Measurements from ENCODE around the gene VAV2. TPM values are rescaled to one million over a fixed set of nuclear protein-coding genes. Genes with fewer than 3 reads are reported as not detected.

Gene VAV2
- polyA plus RNA-seq, 2 of the 4 experiments (the other 2 are of a cell fraction), result 9.8 to 21.4 TPM

DNA sequence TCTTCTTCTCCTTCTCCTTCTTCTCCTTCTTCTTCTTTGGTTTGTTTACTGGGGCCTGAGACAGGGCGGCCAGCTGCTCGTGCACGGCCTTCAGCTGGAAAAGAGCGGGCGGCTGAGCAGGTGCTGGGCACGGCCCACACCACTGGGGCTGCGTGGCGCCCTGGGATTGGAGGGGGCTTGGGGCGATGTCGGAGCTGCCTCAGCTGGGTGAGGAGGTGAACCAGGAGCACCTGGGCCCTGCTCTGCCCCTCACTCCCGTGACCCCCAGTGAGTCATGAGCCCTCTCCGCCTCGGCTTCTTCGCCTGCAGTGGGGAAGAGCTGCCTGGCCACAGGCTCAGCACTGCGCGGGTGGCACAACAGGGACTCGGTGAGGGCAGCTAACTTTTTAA is 48.0 kb upstream of the VAV2 start:
- no peak overlapping the region for H3K27ac ChIP-seq
- H3K9me3 ChIP-seq, result no peaks in the 10 kb centered on the region
- H3K4me1 ChIP-seq, result no peaks in the 10 kb centered on the region
- ATAC-seq (no peak), FAIRE-seq (no peak), DNase-seq (ENCODE audit: low read depth in 1 of 2, low spot score in 1 of 2) (no peak)
- ChIA-PET CTCF (interaction anchor here (0.6 to 1.6 kb wide), 3 partner anchors 13 to 19 kb away, joined by 3 to 4 read pairs (median 4); no protein-coding TSS in a partner anchor), POLR2A (interaction anchor here (0.6 kb wide), 1 partner anchor 65 kb away, joined by 3 read pairs; no protein-coding TSS in a partner anchor)
- no peak overlapping the region for H3K4me3 ChIP-seq
- no peak overlapping the region for H3K4me2 ChIP-seq
- whole genome bisulfite sequencing (ENCODE audit: missing lambda C conversion rate), result 89% methylated on average over 16 of the region's 17 CpGs
- TF ChIP-seq ZFP36 (IDR thresholded peaks at IDR 0.05; ENCODE audit: borderline replicate concordance, partially characterized antibody), result no peak
- no peak for TF ChIP-seq EHF (CRISPR knock-in tag; IDR thresholded peaks at IDR 0.05)
- TF ChIP-seq PHF8 (IDR thresholded peaks at IDR 0.05; ENCODE audit: borderline replicate concordance, low read depth), result no peak
- no peak for TF ChIP-seq JUNB (IDR thresholded peaks at IDR 0.05)
- no peak for TF ChIP-seq TFCP2L1 (CRISPR knock-in tag; IDR thresholded peaks at IDR 0.05)
- no peak for TF ChIP-seq KDM5A (IDR thresholded peaks at IDR 0.05)
- no peak for TF ChIP-seq HEYL (CRISPR knock-in tag; IDR thresholded peaks at IDR 0.05)

DNA sequence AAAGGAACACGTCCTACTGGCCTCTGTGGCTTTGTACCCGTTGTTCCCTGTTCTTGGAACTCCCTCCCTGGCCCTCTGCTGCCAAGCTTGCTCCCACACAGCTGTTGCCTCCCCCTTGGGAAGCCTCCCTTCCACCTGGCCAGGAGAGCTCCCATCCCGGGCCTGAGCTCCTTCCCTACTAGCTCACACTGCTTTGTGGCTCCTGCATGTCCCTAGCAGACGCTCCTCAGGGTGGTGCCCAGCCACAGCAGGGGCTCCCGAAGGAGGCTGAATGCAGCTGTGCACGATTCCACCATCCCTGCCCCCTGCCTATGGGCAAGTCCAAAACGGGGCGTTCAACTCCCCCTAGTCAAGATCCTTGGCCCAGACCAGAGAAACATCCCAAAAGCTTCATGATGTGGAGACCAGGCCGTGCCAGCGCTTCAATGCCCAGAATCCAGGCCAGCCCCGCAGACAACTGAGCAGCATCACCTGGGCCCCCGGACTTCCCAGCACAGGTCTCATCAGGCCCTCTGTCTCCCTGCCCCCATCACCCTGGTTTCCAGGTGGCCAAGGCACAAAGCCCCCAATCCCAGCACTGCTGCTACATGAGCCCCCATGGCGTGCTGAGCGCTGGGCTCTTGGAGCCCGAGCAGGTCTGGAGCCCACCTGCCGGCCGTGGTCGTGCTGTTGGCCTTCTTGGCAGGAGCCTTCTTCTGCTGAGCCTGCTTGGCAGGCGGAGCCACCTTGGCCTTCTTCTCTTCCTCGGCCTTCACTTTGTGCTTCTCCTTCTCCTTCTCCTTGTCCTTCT is 47.5 kb upstream of the VAV2 start:
- ChIA-PET POLR2A (interaction anchor here (0.6 kb wide), 1 partner anchor 64 kb away, joined by 3 read pairs; no protein-coding TSS in a partner anchor), CTCF (interaction anchor here (1.4 kb wide), 1 partner anchor 19 kb away, joined by 4 read pairs; no protein-coding TSS in a partner anchor)
- H3K27ac ChIP-seq, result no peak overlapping the region
- FAIRE-seq, result no peak
- TF ChIP-seq BHLHE40 (IDR thresholded peaks at IDR 0.05; ENCODE audit: low read depth, low read length) (no peak), RNF2 (IDR thresholded peaks at IDR 0.05; ENCODE audit: borderline replicate concordance, low read depth) (no peak), CEBPB (IDR thresholded peaks at IDR 0.05) (no peak), JUNB (IDR thresholded peaks at IDR 0.05) (no peak), KDM1A (IDR thresholded peaks at IDR 0.05; ENCODE audit: low read depth) (no peak), RARB (CRISPR knock-in tag; IDR thresholded peaks at IDR 0.05) (no peak), SMC3 (IDR thresholded peaks at IDR 0.05) (no peak), ZFP36 (IDR thresholded peaks at IDR 0.05; ENCODE audit: borderline replicate concordance, partially characterized antibody) (no peak)
- TF ChIP-seq, protein P1, sequence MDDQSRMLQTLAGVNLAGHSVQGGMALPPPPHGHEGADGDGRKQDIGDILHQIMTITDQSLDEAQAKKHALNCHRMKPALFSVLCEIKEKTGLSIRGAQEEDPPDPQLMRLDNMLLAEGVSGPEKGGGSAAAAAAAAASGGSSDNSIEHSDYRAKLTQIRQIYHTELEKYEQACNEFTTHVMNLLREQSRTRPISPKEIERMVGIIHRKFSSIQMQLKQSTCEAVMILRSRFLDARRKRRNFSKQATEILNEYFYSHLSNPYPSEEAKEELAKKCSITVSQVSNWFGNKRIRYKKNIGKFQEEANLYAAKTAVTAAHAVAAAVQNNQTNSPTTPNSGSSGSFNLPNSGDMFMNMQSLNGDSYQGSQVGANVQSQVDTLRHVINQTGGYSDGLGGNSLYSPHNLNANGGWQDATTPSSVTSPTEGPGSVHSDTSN (IDR thresholded peaks at IDR 0.05), result no peak
- TF ChIP-seq, protein P2, sequence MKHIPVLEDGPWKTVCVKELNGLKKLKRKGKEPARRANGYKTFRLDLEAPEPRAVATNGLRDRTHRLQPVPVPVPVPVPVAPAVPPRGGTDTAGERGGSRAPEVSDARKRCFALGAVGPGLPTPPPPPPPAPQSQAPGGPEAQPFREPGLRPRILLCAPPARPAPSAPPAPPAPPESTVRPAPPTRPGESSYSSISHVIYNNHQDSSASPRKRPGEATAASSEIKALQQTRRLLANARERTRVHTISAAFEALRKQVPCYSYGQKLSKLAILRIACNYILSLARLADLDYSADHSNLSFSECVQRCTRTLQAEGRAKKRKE (CRISPR knock-in tag; IDR thresholded peaks at IDR 0.05; ENCODE audit: low read depth), result no peak
- ATAC-seq, result no peak
- no peak overlapping the region for H3K4me2 ChIP-seq
- DNase-seq (ENCODE audit: low read depth in 1 of 2, low spot score in 1 of 2), result no peak
- no peaks in the 10 kb centered on the region for H3K4me1 ChIP-seq
- H3K4me3 ChIP-seq, result no peak overlapping the region
- H3K9me3 ChIP-seq, result no peaks in the 10 kb centered on the region
- WGBS (ENCODE audit: missing lambda C conversion rate), result 91% methylated on average over 18 of the region's 20 CpGs

DNA sequence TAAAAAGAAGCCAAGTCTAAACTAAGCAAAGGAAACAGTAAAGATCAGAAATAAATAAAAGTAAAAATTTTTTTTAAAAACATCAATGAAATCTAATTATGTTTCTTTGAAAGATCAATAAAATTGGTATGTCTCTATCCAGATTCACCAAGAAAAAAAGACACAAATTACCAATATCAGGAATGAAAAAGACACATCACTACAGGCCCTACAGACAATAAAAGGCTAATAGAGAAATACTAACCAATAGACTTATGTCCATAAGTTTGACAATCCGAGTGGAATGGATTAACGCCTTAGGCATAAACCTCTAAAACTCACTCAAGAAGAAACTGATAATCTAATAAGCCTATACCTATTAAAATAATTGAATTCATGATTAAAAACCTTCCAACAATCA is 45.5 kb upstream of the VAV2 start:
- CTCF ChIA-PET, result interaction anchor here (0.6 to 1.0 kb wide), 2 partner anchors 38 to 68 kb away, joined by 3 read pairs; no protein-coding TSS in a partner anchor
- POLR2A ChIA-PET, result interaction anchor here (1.1 kb wide), 1 partner anchor 8 kb away, joined by 3 read pairs; no protein-coding TSS in a partner anchor
- no peak overlapping the region for H3K27ac ChIP-seq
- 93% methylated on average over 2 of the region's 2 CpGs for WGBS (ENCODE audit: missing lambda C conversion rate)
- ATAC-seq (no peak), FAIRE-seq (no peak), DNase-seq (ENCODE audit: low read depth in 1 of 2, low spot score in 1 of 2) (no peak)
- TF ChIP-seq RARB (CRISPR knock-in tag; IDR thresholded peaks at IDR 0.05) (no peak), HEYL (CRISPR knock-in tag; IDR thresholded peaks at IDR 0.05) (no peak), EHF (CRISPR knock-in tag; IDR thresholded peaks at IDR 0.05) (no peak), EP300 (IDR thresholded peaks at IDR 0.05) (no peak), CEBPB (IDR thresholded peaks at IDR 0.05) (no peak), HDAC2 (IDR thresholded peaks at IDR 0.05) (no peak)
- TF ChIP-seq, protein P2 (CRISPR knock-in tag; IDR thresholded peaks at IDR 0.05; ENCODE audit: low read depth), result no peak
- TF ChIP-seq, protein P3, sequence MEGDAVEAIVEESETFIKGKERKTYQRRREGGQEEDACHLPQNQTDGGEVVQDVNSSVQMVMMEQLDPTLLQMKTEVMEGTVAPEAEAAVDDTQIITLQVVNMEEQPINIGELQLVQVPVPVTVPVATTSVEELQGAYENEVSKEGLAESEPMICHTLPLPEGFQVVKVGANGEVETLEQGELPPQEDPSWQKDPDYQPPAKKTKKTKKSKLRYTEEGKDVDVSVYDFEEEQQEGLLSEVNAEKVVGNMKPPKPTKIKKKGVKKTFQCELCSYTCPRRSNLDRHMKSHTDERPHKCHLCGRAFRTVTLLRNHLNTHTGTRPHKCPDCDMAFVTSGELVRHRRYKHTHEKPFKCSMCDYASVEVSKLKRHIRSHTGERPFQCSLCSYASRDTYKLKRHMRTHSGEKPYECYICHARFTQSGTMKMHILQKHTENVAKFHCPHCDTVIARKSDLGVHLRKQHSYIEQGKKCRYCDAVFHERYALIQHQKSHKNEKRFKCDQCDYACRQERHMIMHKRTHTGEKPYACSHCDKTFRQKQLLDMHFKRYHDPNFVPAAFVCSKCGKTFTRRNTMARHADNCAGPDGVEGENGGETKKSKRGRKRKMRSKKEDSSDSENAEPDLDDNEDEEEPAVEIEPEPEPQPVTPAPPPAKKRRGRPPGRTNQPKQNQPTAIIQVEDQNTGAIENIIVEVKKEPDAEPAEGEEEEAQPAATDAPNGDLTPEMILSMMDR (IDR thresholded peaks at IDR 0.05), result no peak
- TF ChIP-seq, protein P4, sequence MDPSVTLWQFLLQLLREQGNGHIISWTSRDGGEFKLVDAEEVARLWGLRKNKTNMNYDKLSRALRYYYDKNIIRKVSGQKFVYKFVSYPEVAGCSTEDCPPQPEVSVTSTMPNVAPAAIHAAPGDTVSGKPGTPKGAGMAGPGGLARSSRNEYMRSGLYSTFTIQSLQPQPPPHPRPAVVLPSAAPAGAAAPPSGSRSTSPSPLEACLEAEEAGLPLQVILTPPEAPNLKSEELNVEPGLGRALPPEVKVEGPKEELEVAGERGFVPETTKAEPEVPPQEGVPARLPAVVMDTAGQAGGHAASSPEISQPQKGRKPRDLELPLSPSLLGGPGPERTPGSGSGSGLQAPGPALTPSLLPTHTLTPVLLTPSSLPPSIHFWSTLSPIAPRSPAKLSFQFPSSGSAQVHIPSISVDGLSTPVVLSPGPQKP (IDR thresholded peaks at IDR 0.05; ENCODE audit: low read depth, low read length), result no peak
- TF ChIP-seq, protein P5, sequence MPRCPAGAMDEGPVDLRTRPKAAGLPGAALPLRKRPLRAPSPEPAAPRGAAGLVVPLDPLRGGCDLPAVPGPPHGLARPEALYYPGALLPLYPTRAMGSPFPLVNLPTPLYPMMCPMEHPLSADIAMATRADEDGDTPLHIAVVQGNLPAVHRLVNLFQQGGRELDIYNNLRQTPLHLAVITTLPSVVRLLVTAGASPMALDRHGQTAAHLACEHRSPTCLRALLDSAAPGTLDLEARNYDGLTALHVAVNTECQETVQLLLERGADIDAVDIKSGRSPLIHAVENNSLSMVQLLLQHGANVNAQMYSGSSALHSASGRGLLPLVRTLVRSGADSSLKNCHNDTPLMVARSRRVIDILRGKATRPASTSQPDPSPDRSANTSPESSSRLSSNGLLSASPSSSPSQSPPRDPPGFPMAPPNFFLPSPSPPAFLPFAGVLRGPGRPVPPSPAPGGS (IDR thresholded peaks at IDR 0.05), result no peak
- no peaks in the 10 kb centered on the region for H3K4me1 ChIP-seq
- no peak overlapping the region for H3K4me2 ChIP-seq
- H3K4me3 ChIP-seq, result no peak overlapping the region
- H3K9me3 ChIP-seq, result no peaks in the 10 kb centered on the region

Data from A549 (cell line).